Effector memory CD8-positive, alpha-beta T cell (primary cell): Measurements from ENCODE around the gene BABAM2.

Experiments
- ATAC-seq: fragments of 150-1000 bp; cut with Tn5 transposase; replicated peaks from 2 replicates; pipeline ENCODE4 v1.10.0; 2021; ENCODE audit warnings: mild to moderate bottlenecking, moderate library complexity
- DNase-seq, 3 experiments: peaks; one replicate each; pipeline ENCODE4 v3.0.0; 2021
- H3K27ac Mint-ChIP-seq, 2 donors: one replicate each; pipeline ENCODE4 v1.8.0; 2022; ENCODE audit warnings: mild to moderate bottlenecking in 2 of 2, mixed read lengths in 2 of 2, moderate library complexity in 2 of 2
- H3K27me3 Mint-ChIP-seq, 2 donors: one replicate each; pipeline ENCODE4 v1.8.0; 2022; ENCODE audit warnings: mixed read lengths in 2 of 2
- H3K36me3 Mint-ChIP-seq: one replicate; pipeline ENCODE4 v1.8.0; 2022; ENCODE audit warnings: mild to moderate bottlenecking, moderate library complexity, mixed read lengths; ENCODE audit not compliant: insufficient read depth
- H3K4me1 Mint-ChIP-seq, 2 donors: one replicate each; pipeline ENCODE4 v1.8.0; 2022; ENCODE audit warnings: low read depth in 2 of 2, mixed read lengths in 2 of 2
- H3K4me3 Mint-ChIP-seq, 2 donors: one replicate each; pipeline ENCODE4 v1.8.0; 2022; ENCODE audit warnings: mild to moderate bottlenecking in 2 of 2, mixed read lengths in 2 of 2, moderate library complexity in 2 of 2
- H3K9me3 Mint-ChIP-seq, 2 donors: one replicate each; pipeline ENCODE4 v1.8.0; 2022; ENCODE audit warnings: mixed read lengths in 2 of 2

BABAM2 gene

GRCh38 chr2:28347596-28347995, 457.1 kb downstream of the BABAM2 start:
- Mint-ChIP-seq H3K4me1 (peaks cover 29 to 35% of the 10 kb centered on the region in 2 donors), H3K27me3 (no peaks in the 10 kb centered on the region), H3K4me3 (peak overlapping the region; percentile 72 to 76), H3K36me3 (peaks cover 14% of the 10 kb centered on the region), H3K9me3 (no peaks in the 10 kb centered on the region), H3K27ac (peak overlapping the region; percentile 91 to 93)
- ATAC-seq (peak; percentile 5), DNase-seq (no peak)

DNA sequence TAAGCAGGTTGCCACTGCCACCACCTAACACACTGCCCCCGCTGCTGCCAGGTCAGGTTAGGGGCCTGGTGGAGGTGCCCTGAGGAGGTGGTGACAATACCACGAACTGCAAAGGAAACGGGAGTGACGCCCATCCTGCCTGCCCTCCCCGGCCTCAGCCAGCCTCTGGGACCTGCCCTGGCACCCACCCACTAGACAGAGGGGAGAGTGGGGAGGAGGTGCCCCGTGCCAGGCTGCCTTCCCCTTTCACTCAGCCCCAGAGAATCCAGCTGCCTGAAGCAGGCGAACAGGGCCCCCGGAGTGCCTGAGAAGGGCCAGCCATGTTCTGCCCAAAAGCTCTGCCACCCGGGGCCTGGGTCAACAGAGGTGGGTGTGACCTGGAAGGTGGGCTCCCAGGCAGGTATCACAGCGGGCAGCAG, 457.6 kb downstream of the BABAM2 start:
- peak overlapping the region; percentile 91 to 93 for H3K27ac Mint-ChIP-seq
- ATAC-seq: peak; percentile 97
- no peaks in the 10 kb centered on the region for H3K27me3 Mint-ChIP-seq
- H3K9me3 Mint-ChIP-seq: no peaks in the 10 kb centered on the region
- peaks cover 29 to 37% of the 10 kb centered on the region in 2 donors for H3K4me1 Mint-ChIP-seq
- H3K36me3 Mint-ChIP-seq: peaks cover 14% of the 10 kb centered on the region
- DNase-seq: peak; percentile 67 to 84 (median 82)
- H3K4me3 Mint-ChIP-seq: peak overlapping the region; percentile 72 to 76

GRCh38 chr2:28348921-28349320, 458.4 kb downstream of the BABAM2 start:
- H3K36me3 Mint-ChIP-seq: peaks cover 14% of the 10 kb centered on the region
- DNase-seq (no peak), ATAC-seq (no peak)
- H3K9me3 Mint-ChIP-seq: no peaks in the 10 kb centered on the region
- H3K4me3 Mint-ChIP-seq: peak overlapping the region; percentile 72 to 76
- H3K4me1 Mint-ChIP-seq: peaks cover 29 to 37% of the 10 kb centered on the region in 2 donors
- peak overlapping the region; percentile 91 to 93 for H3K27ac Mint-ChIP-seq
- no peaks in the 10 kb centered on the region for H3K27me3 Mint-ChIP-seq

GRCh38 chr2:28349546-28350165, 459.1 kb downstream of the BABAM2 start:
- no peak for DNase-seq
- ATAC-seq: no peak
- no peaks in the 10 kb centered on the region for H3K27me3 Mint-ChIP-seq
- H3K36me3 Mint-ChIP-seq: peaks cover 14% of the 10 kb centered on the region
- peaks cover 29 to 37% of the 10 kb centered on the region in 2 donors for H3K4me1 Mint-ChIP-seq
- H3K27ac Mint-ChIP-seq: peak overlapping the region; percentile 91 to 93
- H3K4me3 Mint-ChIP-seq: peak overlapping the region; percentile 72 to 76
- no peaks in the 10 kb centered on the region for H3K9me3 Mint-ChIP-seq

- Mint-ChIP-seq H3K9me3 (no peaks in the 10 kb centered on the region), H3K27ac (peak overlapping the region in 1 of 2 donors; percentile 93), H3K27me3 (no peaks in the 10 kb centered on the region), H3K36me3 (peaks cover 11% of the 10 kb centered on the region), H3K4me3 (peak overlapping the region in 1 of 2 donors; percentile 76), H3K4me1 (peaks cover 27 to 37% of the 10 kb centered on the region in 2 donors)
- no peak for DNase-seq
- no peak for ATAC-seq
These were observed 459.7 kb downstream of the BABAM2 start for GRCh38 chr2:28350196-28350595.

- DNase-seq (no peak), ATAC-seq (no peak)
- peaks cover 23 to 37% of the 10 kb centered on the region in 2 donors for H3K4me1 Mint-ChIP-seq
- peak overlapping the region; percentile 61 to 93 for H3K27ac Mint-ChIP-seq
- H3K36me3 Mint-ChIP-seq: peaks cover 11% of the 10 kb centered on the region
- no peaks in the 10 kb centered on the region for H3K9me3 Mint-ChIP-seq
- H3K27me3 Mint-ChIP-seq: no peaks in the 10 kb centered on the region
- no peak overlapping the region for H3K4me3 Mint-ChIP-seq
These were observed 460.3 kb downstream of the BABAM2 start for GRCh38 chr2:28350791-28351285.

DNA sequence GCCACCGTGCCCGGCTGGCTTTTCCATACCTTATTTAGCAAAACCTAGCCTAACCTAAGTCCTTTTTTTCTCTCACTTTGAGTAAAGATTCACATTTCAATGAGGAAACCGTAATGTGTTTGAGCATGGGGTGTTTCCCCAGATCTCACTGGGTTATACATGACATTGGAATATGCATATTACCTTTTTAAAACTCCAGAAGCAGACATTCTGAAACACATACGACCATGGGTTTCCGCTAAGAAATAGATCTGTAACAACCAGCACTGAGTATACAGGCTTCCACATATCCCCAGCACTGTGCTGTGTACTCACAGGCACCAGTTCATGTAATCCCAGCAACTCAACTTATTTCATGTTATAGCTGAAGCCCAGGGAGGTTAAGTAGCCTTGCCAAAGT, 461.1 kb downstream of the BABAM2 start:
- peaks cover 27 to 43% of the 10 kb centered on the region in 2 donors for H3K4me1 Mint-ChIP-seq
- H3K27ac Mint-ChIP-seq: peak overlapping the region; percentile 61 to 66
- H3K27me3 Mint-ChIP-seq: no peaks in the 10 kb centered on the region
- DNase-seq (no peak), ATAC-seq (no peak)
- H3K4me3 Mint-ChIP-seq: no peak overlapping the region
- peaks cover 11% of the 10 kb centered on the region for H3K36me3 Mint-ChIP-seq
- H3K9me3 Mint-ChIP-seq: no peaks in the 10 kb centered on the region

DNA sequence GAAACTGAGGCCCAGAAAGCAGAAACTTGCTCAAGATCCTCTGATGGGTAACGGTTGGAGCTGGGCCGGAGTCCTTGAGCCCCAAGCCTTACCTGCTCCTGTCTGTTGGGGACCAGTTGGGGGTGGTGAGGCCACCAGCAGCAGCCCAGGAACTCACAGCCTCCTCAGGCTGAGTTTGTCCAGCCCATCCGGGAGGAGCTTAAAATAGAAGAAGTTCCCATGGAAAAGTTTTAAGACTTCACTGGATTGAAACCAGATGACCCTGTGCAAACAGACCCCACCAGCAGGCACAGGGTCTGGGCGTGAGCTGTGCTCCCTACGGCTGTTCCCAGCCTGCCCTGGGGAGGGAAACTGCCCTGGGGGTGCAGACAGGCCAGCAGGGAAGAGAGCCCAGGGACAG, 461.6 kb downstream of the BABAM2 start:
- no peaks in the 10 kb centered on the region for H3K27me3 Mint-ChIP-seq
- DNase-seq (no peak), ATAC-seq (no peak)
- H3K4me1 Mint-ChIP-seq: peaks cover 27 to 40% of the 10 kb centered on the region in 2 donors
- H3K27ac Mint-ChIP-seq: peak overlapping the region in 1 of 2 donors; percentile 66
- no peaks in the 10 kb centered on the region for H3K9me3 Mint-ChIP-seq
- no peak overlapping the region for H3K4me3 Mint-ChIP-seq
- H3K36me3 Mint-ChIP-seq: peaks cover 11% of the 10 kb centered on the region

GRCh38 chr2:28352610-28353195, 462.2 kb downstream of the BABAM2 start:
- H3K36me3 Mint-ChIP-seq: peaks cover 11% of the 10 kb centered on the region
- DNase-seq (no peak), ATAC-seq (no peak)
- no peaks in the 10 kb centered on the region for H3K27me3 Mint-ChIP-seq
- H3K9me3 Mint-ChIP-seq: no peaks in the 10 kb centered on the region
- H3K4me1 Mint-ChIP-seq: peaks cover 22 to 35% of the 10 kb centered on the region in 2 donors
- H3K27ac Mint-ChIP-seq: peak overlapping the region in 1 of 2 donors; percentile 44
- H3K4me3 Mint-ChIP-seq: no peak overlapping the region

DNA sequence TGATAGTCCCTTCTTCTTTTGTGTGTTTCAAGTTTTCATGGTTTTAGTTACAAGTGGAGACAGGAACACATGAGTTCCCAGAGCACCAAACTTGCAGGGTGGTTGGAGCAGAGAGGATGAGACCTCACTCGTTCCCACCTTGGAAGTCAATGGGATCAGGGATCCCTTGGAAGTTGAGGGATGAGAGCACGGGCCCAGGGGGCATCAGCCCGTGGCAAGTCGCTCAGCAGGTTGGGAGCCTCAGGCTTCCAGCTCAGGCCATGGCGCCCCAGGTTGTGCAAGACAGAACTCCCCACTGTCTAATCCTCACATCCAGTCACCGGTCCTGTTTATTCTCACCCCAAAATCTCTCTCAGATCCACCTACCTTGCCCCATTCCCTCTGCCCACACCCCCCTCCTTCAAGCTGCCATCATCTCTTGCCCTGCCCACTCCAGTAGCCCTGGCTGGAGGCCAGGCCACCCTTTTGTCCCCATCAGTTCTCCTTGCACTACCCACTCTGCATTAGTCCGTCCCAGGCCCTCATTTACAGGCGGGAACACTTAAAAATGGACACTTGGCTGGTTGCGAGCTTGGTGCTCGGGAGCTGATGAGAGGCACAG, 464.5 kb downstream of the BABAM2 start:
- peaks cover 13% of the 10 kb centered on the region for H3K36me3 Mint-ChIP-seq
- no peak for DNase-seq
- peak overlapping the region in 1 of 2 donors; percentile 94 for H3K27ac Mint-ChIP-seq
- no peaks in the 10 kb centered on the region for H3K9me3 Mint-ChIP-seq
- H3K27me3 Mint-ChIP-seq: no peaks in the 10 kb centered on the region
- no peak overlapping the region for H3K4me3 Mint-ChIP-seq
- ATAC-seq: no peak
- peaks cover 21 to 36% of the 10 kb centered on the region in 2 donors for H3K4me1 Mint-ChIP-seq

- peaks cover 22 to 36% of the 10 kb centered on the region in 2 donors for H3K4me1 Mint-ChIP-seq
- no peak for ATAC-seq
These were observed 465.1 kb downstream of the BABAM2 start for GRCh38 chr2:28355521-28356094.

DNA sequence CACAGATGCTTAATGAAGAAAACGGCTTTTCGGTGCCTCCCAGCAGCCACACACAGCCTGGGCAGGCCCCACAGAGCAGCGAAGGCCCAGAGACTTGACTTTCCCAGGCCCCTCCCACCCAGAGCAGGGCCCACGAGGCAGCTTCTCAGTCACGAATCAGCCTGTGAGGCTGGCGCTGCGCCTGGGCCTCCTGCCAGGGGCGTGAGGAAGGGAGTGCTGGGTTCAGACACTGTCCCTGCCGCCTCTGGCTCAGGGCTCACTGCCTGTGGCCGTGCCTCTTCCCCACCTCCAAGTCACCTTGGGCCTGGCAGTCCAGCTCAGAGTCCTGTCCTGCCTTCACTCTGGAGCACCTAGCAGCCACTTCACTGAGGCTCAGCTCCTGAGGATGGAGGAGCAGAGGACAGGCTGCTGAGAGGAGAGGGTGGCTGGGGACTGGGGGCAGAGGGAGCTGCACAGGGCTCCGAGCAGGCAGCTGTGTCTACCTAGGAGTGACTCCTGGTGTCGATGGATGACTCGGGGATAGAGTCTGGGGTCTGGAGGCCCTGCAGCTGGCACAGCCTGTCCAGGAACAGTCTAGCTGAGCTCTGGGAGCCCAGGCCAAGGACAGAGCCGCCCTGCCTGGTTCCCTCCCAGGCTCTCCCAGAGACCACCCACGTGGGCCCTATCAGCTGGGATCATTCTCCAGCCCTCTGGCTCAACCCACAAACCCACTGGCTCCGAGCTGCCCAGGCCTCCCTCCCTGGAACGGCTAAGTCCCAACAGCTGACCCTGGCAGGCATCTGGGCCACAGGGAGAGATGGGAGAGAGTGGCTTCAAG, 465.8 kb downstream of the BABAM2 start:
- H3K27me3 Mint-ChIP-seq: no peaks in the 10 kb centered on the region
- H3K27ac Mint-ChIP-seq: peak overlapping the region; percentile 94 to 97

More at GRCh38 chr2:28355521-28356094, 465.1 kb downstream of the BABAM2 start:
- Mint-ChIP-seq H3K27ac (peak overlapping the region; percentile 94 to 97), H3K36me3 (peaks cover 18% of the 10 kb centered on the region), H3K9me3 (no peaks in the 10 kb centered on the region), H3K4me3 (no peak overlapping the region), H3K27me3 (no peaks in the 10 kb centered on the region)
- no peak for DNase-seq

GRCh38 chr2:28357055-28357454, 466.5 kb downstream of the BABAM2 start:
- Mint-ChIP-seq H3K36me3 (peaks cover 22% of the 10 kb centered on the region), H3K4me3 (no peak overlapping the region), H3K9me3 (no peaks in the 10 kb centered on the region), H3K27ac (peak overlapping the region; percentile 94 to 97), H3K27me3 (no peaks in the 10 kb centered on the region), H3K4me1 (peaks cover 32 to 44% of the 10 kb centered on the region in 2 donors)
- ATAC-seq (no peak), DNase-seq (no peak)

More for the DNA sequence above, 465.8 kb downstream of the BABAM2 start:
- Mint-ChIP-seq H3K36me3 (peaks cover 20% of the 10 kb centered on the region), H3K9me3 (no peaks in the 10 kb centered on the region), H3K4me3 (no peak overlapping the region), H3K4me1 (peaks cover 24 to 42% of the 10 kb centered on the region in 2 donors)
- ATAC-seq: peak; percentile 28
- DNase-seq: peak; percentile 44 to 56 (median 46)
